ENCODE measurements around the gene LCE3D.

The LCE3D gene

GRCh38 chr1:152535774-152536173, 44.5 kb downstream of the LCE3D start:
- TF ChIP-seq CTCF (IDR thresholded peaks at IDR 0.05; ENCODE audit: low read depth, low read length, missing control alignments), result no peak
- DNase-seq (ENCODE audit: extremely low read depth, low read depth), result no peak
- H3K4me3 ChIP-seq (replicated peaks; ENCODE audit: low read depth, low read length), result no peak overlapping the region

GRCh38 chr1:152533327-152533938, 46.9 kb downstream of the LCE3D start:
- TF ChIP-seq CTCF (IDR thresholded peaks at IDR 0.05; ENCODE audit: low read depth, low read length, missing control alignments), result peak; percentile 34
- DNase-seq (ENCODE audit: extremely low read depth, low read depth), result no peak
- no peak overlapping the region for H3K4me3 ChIP-seq (replicated peaks; ENCODE audit: low read depth, low read length)

Measured in HFF-Myc (cell line).